Measurements from ENCODE around the gene DNASE1L3.

Gene DNASE1L3

GRCh38 chr3:58198804-58199203, 12.0 kb downstream of the DNASE1L3 start:
- Mint-ChIP-seq H3K27me3 (peaks cover 17% of the 10 kb centered on the region), H3K36me3 (ENCODE audit: low read depth) (no peaks in the 10 kb centered on the region), H3K27ac (no peak overlapping the region), H3K4me3 (no peak overlapping the region), H3K4me1 (ENCODE audit: low read depth) (peaks cover 42% of the 10 kb centered on the region), H3K9me3 (no peaks in the 10 kb centered on the region)

- Mint-ChIP-seq H3K27me3 (peaks cover 17% of the 10 kb centered on the region), H3K4me3 (no peak overlapping the region), H3K36me3 (ENCODE audit: low read depth) (no peaks in the 10 kb centered on the region), H3K27ac (no peak overlapping the region), H3K9me3 (no peaks in the 10 kb centered on the region), H3K4me1 (ENCODE audit: low read depth) (peaks cover 42% of the 10 kb centered on the region)
Measured at GRCh38 chr3:58198362-58198761, 12.4 kb downstream of the DNASE1L3 start.

GRCh38 chr3:58197588-58197987, 13.2 kb downstream of the DNASE1L3 start:
- H3K27me3 Mint-ChIP-seq, result peaks cover 12% of the 10 kb centered on the region
- no peaks in the 10 kb centered on the region for H3K9me3 Mint-ChIP-seq
- H3K4me1 Mint-ChIP-seq (ENCODE audit: low read depth), result peaks cover 36% of the 10 kb centered on the region
- H3K27ac Mint-ChIP-seq, result no peak overlapping the region
- H3K4me3 Mint-ChIP-seq, result no peak overlapping the region
- no peaks in the 10 kb centered on the region for H3K36me3 Mint-ChIP-seq (ENCODE audit: low read depth)

GRCh38 chr3:58193682-58194407, 16.9 kb downstream of the DNASE1L3 start:
- Mint-ChIP-seq H3K36me3 (ENCODE audit: low read depth) (no peaks in the 10 kb centered on the region), H3K9me3 (no peaks in the 10 kb centered on the region), H3K27ac (no peak overlapping the region), H3K4me3 (no peak overlapping the region), H3K4me1 (ENCODE audit: low read depth) (peaks cover 14% of the 10 kb centered on the region), H3K27me3 (no peaks in the 10 kb centered on the region)

- no peaks in the 10 kb centered on the region for H3K36me3 Mint-ChIP-seq (ENCODE audit: low read depth)
- H3K4me1 Mint-ChIP-seq (ENCODE audit: low read depth), result peaks cover 10% of the 10 kb centered on the region
- H3K27me3 Mint-ChIP-seq, result no peaks in the 10 kb centered on the region
- H3K27ac Mint-ChIP-seq, result no peak overlapping the region
- no peaks in the 10 kb centered on the region for H3K9me3 Mint-ChIP-seq
- H3K4me3 Mint-ChIP-seq, result no peak overlapping the region
Measured at GRCh38 chr3:58192069-58192468, 18.7 kb downstream of the DNASE1L3 start.

- no peaks in the 10 kb centered on the region for H3K9me3 Mint-ChIP-seq
Measured at GRCh38 chr3:58191361-58191991, 19.3 kb downstream of the DNASE1L3 start.

GRCh38 chr3:58190882-58191281, 19.9 kb downstream of the DNASE1L3 start:
- Mint-ChIP-seq H3K27ac (no peak overlapping the region), H3K4me3 (no peak overlapping the region), H3K36me3 (ENCODE audit: low read depth) (no peaks in the 10 kb centered on the region), H3K4me1 (ENCODE audit: low read depth) (peaks cover 3% of the 10 kb centered on the region), H3K9me3 (no peaks in the 10 kb centered on the region), H3K27me3 (no peaks in the 10 kb centered on the region)

More at GRCh38 chr3:58191361-58191991, 19.3 kb downstream of the DNASE1L3 start:
- Mint-ChIP-seq H3K27ac (no peak overlapping the region), H3K4me3 (no peak overlapping the region), H3K27me3 (no peaks in the 10 kb centered on the region), H3K36me3 (ENCODE audit: low read depth) (no peaks in the 10 kb centered on the region), H3K4me1 (ENCODE audit: low read depth) (peaks cover 4% of the 10 kb centered on the region)

- H3K4me1 Mint-ChIP-seq (ENCODE audit: low read depth), result peaks cover 3% of the 10 kb centered on the region
Measured at GRCh38 chr3:58190291-58190690, 20.5 kb downstream of the DNASE1L3 start.

GRCh38 chr3:58189691-58190090, 21.1 kb downstream of the DNASE1L3 start:
- no peaks in the 10 kb centered on the region for H3K27me3 Mint-ChIP-seq
- no peaks in the 10 kb centered on the region for H3K9me3 Mint-ChIP-seq
- no peak overlapping the region for H3K4me3 Mint-ChIP-seq
- H3K4me1 Mint-ChIP-seq (ENCODE audit: low read depth), result peaks cover 3% of the 10 kb centered on the region
- H3K27ac Mint-ChIP-seq, result no peak overlapping the region
- no peaks in the 10 kb centered on the region for H3K36me3 Mint-ChIP-seq (ENCODE audit: low read depth)

More at GRCh38 chr3:58190291-58190690, 20.5 kb downstream of the DNASE1L3 start:
- Mint-ChIP-seq H3K4me3 (no peak overlapping the region), H3K9me3 (no peaks in the 10 kb centered on the region), H3K27ac (no peak overlapping the region), H3K27me3 (no peaks in the 10 kb centered on the region), H3K36me3 (ENCODE audit: low read depth) (no peaks in the 10 kb centered on the region)

GRCh38 chr3:58188921-58189451, 21.8 kb downstream of the DNASE1L3 start:
- H3K36me3 Mint-ChIP-seq (ENCODE audit: low read depth), result no peaks in the 10 kb centered on the region
- no peak overlapping the region for H3K27ac Mint-ChIP-seq
- H3K27me3 Mint-ChIP-seq, result no peaks in the 10 kb centered on the region
- no peaks in the 10 kb centered on the region for H3K9me3 Mint-ChIP-seq
- H3K4me3 Mint-ChIP-seq, result no peak overlapping the region
- peaks cover 3% of the 10 kb centered on the region for H3K4me1 Mint-ChIP-seq (ENCODE audit: low read depth)

- Mint-ChIP-seq H3K36me3 (ENCODE audit: low read depth) (no peaks in the 10 kb centered on the region), H3K9me3 (no peaks in the 10 kb centered on the region), H3K4me1 (ENCODE audit: low read depth) (peaks cover 3% of the 10 kb centered on the region), H3K27ac (no peak overlapping the region), H3K27me3 (no peaks in the 10 kb centered on the region), H3K4me3 (no peak overlapping the region)
Measured at GRCh38 chr3:58188173-58188564, 22.6 kb downstream of the DNASE1L3 start.

GRCh38 chr3:58184982-58185360, 25.8 kb downstream of the DNASE1L3 start:
- H3K27me3 Mint-ChIP-seq, result no peaks in the 10 kb centered on the region

GRCh38 chr3:58184309-58184981, 26.3 kb downstream of the DNASE1L3 start:
- H3K36me3 Mint-ChIP-seq (ENCODE audit: low read depth), result no peaks in the 10 kb centered on the region
- no peak overlapping the region for H3K27ac Mint-ChIP-seq
- H3K4me1 Mint-ChIP-seq (ENCODE audit: low read depth), result peaks cover 3% of the 10 kb centered on the region
- no peaks in the 10 kb centered on the region for H3K9me3 Mint-ChIP-seq
- H3K4me3 Mint-ChIP-seq, result no peak overlapping the region
- no peaks in the 10 kb centered on the region for H3K27me3 Mint-ChIP-seq

More at GRCh38 chr3:58184982-58185360, 25.8 kb downstream of the DNASE1L3 start:
- H3K4me1 Mint-ChIP-seq (ENCODE audit: low read depth), result peaks cover 3% of the 10 kb centered on the region
- H3K9me3 Mint-ChIP-seq, result no peaks in the 10 kb centered on the region
- H3K27ac Mint-ChIP-seq, result no peak overlapping the region
- no peak overlapping the region for H3K4me3 Mint-ChIP-seq
- no peaks in the 10 kb centered on the region for H3K36me3 Mint-ChIP-seq (ENCODE audit: low read depth)

GRCh38 chr3:58183891-58184290, 26.9 kb downstream of the DNASE1L3 start:
- peaks cover 3% of the 10 kb centered on the region for H3K4me1 Mint-ChIP-seq (ENCODE audit: low read depth)
- H3K9me3 Mint-ChIP-seq, result no peaks in the 10 kb centered on the region
- no peaks in the 10 kb centered on the region for H3K27me3 Mint-ChIP-seq
- H3K36me3 Mint-ChIP-seq (ENCODE audit: low read depth), result no peaks in the 10 kb centered on the region
- no peak overlapping the region for H3K4me3 Mint-ChIP-seq
- H3K27ac Mint-ChIP-seq, result no peak overlapping the region

GRCh38 chr3:58183221-58183620, 27.6 kb downstream of the DNASE1L3 start:
- no peaks in the 10 kb centered on the region for H3K36me3 Mint-ChIP-seq (ENCODE audit: low read depth)
- no peak overlapping the region for H3K27ac Mint-ChIP-seq
- no peak overlapping the region for H3K4me3 Mint-ChIP-seq
- no peaks in the 10 kb centered on the region for H3K9me3 Mint-ChIP-seq
- H3K27me3 Mint-ChIP-seq, result no peaks in the 10 kb centered on the region
- H3K4me1 Mint-ChIP-seq (ENCODE audit: low read depth), result peaks cover 10% of the 10 kb centered on the region
